ENCODE results near the gene STAT5B. TPM values are rescaled to one million over a fixed set of nuclear protein-coding genes. Genes with fewer than 3 reads are reported as not detected.

Gene STAT5B
- total RNA-seq, 1 experiment from 2014 or later: 102 TPM

GRCh38 chr17:42260318-42260717, 15.9 kb downstream of the STAT5B start:
- TF ChIP-seq POLR2AphosphoS5 (IDR thresholded peaks at IDR 0.05; ENCODE audit: low read depth, low read length): no peak
- ChIA-PET POLR2A (interaction anchor here (0.5 kb wide), 1 partner anchor 321 kb away, joined by 4 read pairs; no protein-coding TSS in a partner anchor), CTCF (no interaction called here)
- H3K36me3 ChIP-seq (ENCODE audit: control insufficient read depth, insufficient read depth, low read length): no peaks in the 10 kb centered on the region
- H3K9me3 ChIP-seq (ENCODE audit: control insufficient read depth, insufficient read depth, low read depth, low read length): no peaks in the 10 kb centered on the region
- intact Hi-C loops (cut with micrococcal nuclease; ENCODE audit: unreplicated experiment) (no loop called here), in situ Hi-C loops (cut with HindIII; ENCODE audit: low pct_unique_long_range_greater_than_20kb, low sequenced_read_pairs) (no loop called here)
- no peaks in the 10 kb centered on the region for H3K27me3 ChIP-seq (ENCODE audit: control insufficient read depth, insufficient read depth, low read length)
- no TSS peak for BruUV-seq (replicated peaks)
- no peak overlapping the region for H3K4me3 ChIP-seq (ENCODE audit: low read depth in 2 of 2, low read length in 2 of 2)
- ATAC-seq (no peak), DNase-seq (ENCODE audit: low read depth, low spot score) (no peak)
- H3K27ac ChIP-seq (ENCODE audit: low read length): peak overlapping the region; percentile 100
- H3K4me1 ChIP-seq (ENCODE audit: control insufficient read depth, insufficient read depth, low read length): peaks cover 70% of the 10 kb centered on the region

GRCh38 chr17:42255445-42255844, 20.7 kb downstream of the STAT5B start:
- intact Hi-C loops (cut with micrococcal nuclease; ENCODE audit: unreplicated experiment): no loop called here
- Histone ChIP-seq H3K4me3 (ENCODE audit: low read depth in 2 of 2, low read length in 2 of 2) (peak overlapping the region in 1 of 2 experiments; percentile 30; a peak in 2 of 4 replicates), H3K27ac (ENCODE audit: low read length) (peak overlapping the region; percentile 100), H3K9me3 (ENCODE audit: control insufficient read depth, insufficient read depth, low read depth, low read length) (no peaks in the 10 kb centered on the region), H3K36me3 (ENCODE audit: control insufficient read depth, insufficient read depth, low read length) (no peaks in the 10 kb centered on the region), H3K27me3 (ENCODE audit: control insufficient read depth, insufficient read depth, low read length) (no peaks in the 10 kb centered on the region), H3K4me1 (ENCODE audit: control insufficient read depth, insufficient read depth, low read length) (peaks cover 92% of the 10 kb centered on the region)
- in situ Hi-C loops (cut with HindIII; ENCODE audit: low pct_unique_long_range_greater_than_20kb, low sequenced_read_pairs): no loop called here
- TF ChIP-seq POLR2AphosphoS5 (IDR thresholded peaks at IDR 0.05; ENCODE audit: low read depth, low read length) (no peak), CTCF (IDR thresholded peaks at IDR 0.05) (no peak), TCF7L2 (IDR thresholded peaks at IDR 0.05; ENCODE audit: low read depth, low read length) (no peak), SIN3A (IDR thresholded peaks at IDR 0.05; ENCODE audit: borderline replicate concordance, insufficient read depth, low read depth, low read length) (no peak), REST (IDR thresholded peaks at IDR 0.05; ENCODE audit: insufficient read depth in 1 of 2, low read depth in 2 of 2, low read length in 1 of 2) (no peak)
- ChIA-PET POLR2A (interaction anchor here (0.6 kb wide), 1 partner anchor 25 kb away, joined by 4 read pairs; no protein-coding TSS in a partner anchor), CTCF (no interaction called here)
- BruUV-seq (replicated peaks): TSS peak; percentile 85
- DNase-seq (ENCODE audit: low read depth, low spot score) (no peak), ATAC-seq (no peak)

GRCh38 chr17:42253578-42253977, 22.6 kb downstream of the STAT5B start:
- peaks cover 93% of the 10 kb centered on the region for H3K4me1 ChIP-seq (ENCODE audit: control insufficient read depth, insufficient read depth, low read length)
- in situ Hi-C loops (cut with HindIII; ENCODE audit: low pct_unique_long_range_greater_than_20kb, low sequenced_read_pairs) (no loop called here), intact Hi-C loops (cut with micrococcal nuclease; ENCODE audit: unreplicated experiment) (no loop called here)
- no TSS peak for BruUV-seq (replicated peaks)
- ChIA-PET POLR2A (no interaction called here), CTCF (interaction anchor here (0.7 kb wide), 1 partner anchor 161 kb away, joined by 4 read pairs; no protein-coding TSS in a partner anchor)
- no peak overlapping the region for H3K4me3 ChIP-seq (ENCODE audit: low read depth in 2 of 2, low read length in 2 of 2)
- DNase-seq (ENCODE audit: low read depth, low spot score) (no peak), ATAC-seq (no peak)
- H3K36me3 ChIP-seq (ENCODE audit: control insufficient read depth, insufficient read depth, low read length): no peaks in the 10 kb centered on the region
- H3K9me3 ChIP-seq (ENCODE audit: control insufficient read depth, insufficient read depth, low read depth, low read length): no peaks in the 10 kb centered on the region
- H3K27me3 ChIP-seq (ENCODE audit: control insufficient read depth, insufficient read depth, low read length): no peaks in the 10 kb centered on the region
- TF ChIP-seq SIN3A (IDR thresholded peaks at IDR 0.05; ENCODE audit: borderline replicate concordance, insufficient read depth, low read depth, low read length) (no peak), POLR2AphosphoS5 (IDR thresholded peaks at IDR 0.05; ENCODE audit: low read depth, low read length) (no peak), CTCF (IDR thresholded peaks at IDR 0.05) (no peak), TCF7L2 (IDR thresholded peaks at IDR 0.05; ENCODE audit: low read depth, low read length) (no peak), REST (IDR thresholded peaks at IDR 0.05; ENCODE audit: insufficient read depth in 1 of 2, low read depth in 2 of 2, low read length in 1 of 2) (no peak)
- H3K27ac ChIP-seq (ENCODE audit: low read length): peak overlapping the region; percentile 100
